Adrenal gland (tissue), 5 donors: ENCODE data around the gene ASTN2.

Source experiments
- POLR2A ChIP-seq, 2 donors: fragments of 450-650 bp; IDR thresholded peaks; one replicate each; pipeline ENCODE4 v1.6.1; 2017; ENCODE audit warnings: antibody characterized with exemption in 2 of 2, mild to moderate bottlenecking in 2 of 2, moderate library complexity in 1 of 2
- TF ChIP-seq, protein P1 (sequence below), 6 experiments: fragments of 450-650 bp in 4 of 6; fragments of 200-600 bp in 2 of 6; sonication (generic) in 1 of 6; IDR thresholded peaks; 1 replicate in 5 of 6; 2 replicates in 1 of 6; pipeline versions ENCODE4 v1.5.1 to v1.8.0; 2016 to 2021; ENCODE audit warnings: antibody characterized with exemption in 6 of 6, mild to moderate bottlenecking in 2 of 6, moderate library complexity in 1 of 6
- donor health status: DM: no; HTN: no; CAD: no.

DNA sequence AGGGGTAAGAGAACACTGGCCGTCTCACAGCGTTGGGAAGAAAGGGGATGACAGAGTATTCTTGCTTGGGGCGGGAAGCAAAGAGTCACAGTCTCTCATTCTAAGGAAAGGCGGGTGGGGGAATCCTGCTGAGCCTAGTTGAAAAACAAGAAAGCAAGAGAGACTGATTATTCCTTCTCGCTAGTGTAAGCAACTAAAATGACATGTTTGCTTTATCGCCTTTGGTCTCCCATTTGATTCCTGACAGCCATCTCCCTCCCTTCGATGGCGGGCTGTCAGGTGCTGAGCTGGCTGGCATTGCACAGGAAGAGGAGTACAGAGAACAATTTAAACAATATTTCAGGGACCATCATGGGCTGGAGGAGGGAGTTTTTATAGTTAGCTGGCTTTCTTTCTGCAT, 331.3 kb downstream of the ASTN2 start:
- no peak for TF ChIP-seq POLR2A (IDR thresholded peaks at IDR 0.05)
- TF ChIP-seq, protein P1, sequence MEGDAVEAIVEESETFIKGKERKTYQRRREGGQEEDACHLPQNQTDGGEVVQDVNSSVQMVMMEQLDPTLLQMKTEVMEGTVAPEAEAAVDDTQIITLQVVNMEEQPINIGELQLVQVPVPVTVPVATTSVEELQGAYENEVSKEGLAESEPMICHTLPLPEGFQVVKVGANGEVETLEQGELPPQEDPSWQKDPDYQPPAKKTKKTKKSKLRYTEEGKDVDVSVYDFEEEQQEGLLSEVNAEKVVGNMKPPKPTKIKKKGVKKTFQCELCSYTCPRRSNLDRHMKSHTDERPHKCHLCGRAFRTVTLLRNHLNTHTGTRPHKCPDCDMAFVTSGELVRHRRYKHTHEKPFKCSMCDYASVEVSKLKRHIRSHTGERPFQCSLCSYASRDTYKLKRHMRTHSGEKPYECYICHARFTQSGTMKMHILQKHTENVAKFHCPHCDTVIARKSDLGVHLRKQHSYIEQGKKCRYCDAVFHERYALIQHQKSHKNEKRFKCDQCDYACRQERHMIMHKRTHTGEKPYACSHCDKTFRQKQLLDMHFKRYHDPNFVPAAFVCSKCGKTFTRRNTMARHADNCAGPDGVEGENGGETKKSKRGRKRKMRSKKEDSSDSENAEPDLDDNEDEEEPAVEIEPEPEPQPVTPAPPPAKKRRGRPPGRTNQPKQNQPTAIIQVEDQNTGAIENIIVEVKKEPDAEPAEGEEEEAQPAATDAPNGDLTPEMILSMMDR (IDR thresholded peaks at IDR 0.05): no peak
